IPS DF 4.7 (cell line): ENCODE results near the gene ACOXL.
"Not testable (repeated sequence)": the region's sequence is repeated elsewhere in the genome, so short reads cannot be mapped to it uniquely, and the experiment has no call there.

ENCODE experiments used
- DNase-seq: peaks from one replicate; pipeline ENCODE4 v3.0.0-alpha.2; 2013; ENCODE audit warnings: low spot score; ENCODE audit errors: extremely low read depth

Gene ACOXL

DNA sequence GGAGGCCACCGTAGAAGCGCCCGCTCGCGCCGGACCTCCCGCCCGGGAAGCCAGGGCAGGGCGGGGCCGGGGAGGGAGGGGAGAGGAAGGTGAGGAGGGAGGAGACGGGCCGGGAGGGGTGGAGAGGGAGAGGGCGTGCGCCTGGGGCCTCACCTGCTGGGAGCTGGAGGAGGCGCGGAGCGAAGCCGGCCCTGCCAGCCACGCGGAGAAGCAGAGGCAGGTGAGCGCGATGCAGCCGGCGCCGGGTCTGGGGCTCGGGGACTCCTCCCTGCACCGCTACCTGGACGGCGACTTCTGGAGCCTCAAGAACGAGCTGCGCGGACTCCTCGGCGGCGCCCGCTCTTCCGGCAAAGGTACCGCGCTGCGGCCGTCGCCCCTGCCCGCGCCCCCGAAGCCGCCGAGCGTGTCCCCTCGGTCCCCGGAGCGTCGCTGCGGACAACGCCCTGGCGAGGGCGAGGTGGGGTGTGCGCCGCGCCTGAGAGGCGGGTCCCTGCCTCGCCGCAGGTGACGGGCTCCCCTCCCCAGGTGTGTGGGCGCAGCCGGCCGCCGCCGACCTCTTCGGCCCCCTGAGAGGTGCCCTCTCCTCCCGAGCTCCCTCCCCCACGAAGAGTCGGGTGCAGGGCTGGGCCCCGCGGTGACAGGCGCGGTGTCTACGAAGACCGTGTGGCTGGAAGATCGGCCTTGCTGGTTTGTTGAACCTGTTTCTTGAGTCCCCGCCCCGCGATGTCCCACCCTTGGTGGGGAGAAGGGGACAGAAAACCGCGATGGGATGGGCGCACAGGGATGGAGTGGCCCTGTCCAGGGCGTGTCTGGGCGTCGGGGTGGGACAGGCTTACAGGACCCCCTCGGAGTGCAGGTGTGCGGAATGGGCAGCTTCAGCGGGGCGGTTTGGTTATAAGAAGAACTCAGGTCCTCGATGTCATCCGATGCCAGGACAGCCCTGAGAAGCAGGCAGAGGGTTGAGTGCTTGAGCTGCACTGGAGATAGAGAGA, at the start of gene ACOXL:
Gene ACOXL (plus strand): TSS at position 152 of the 992 bp plus-strand sequence. CDS start 35,817 bp downstream, outside the sequence.
- no peak for DNase-seq

DNA sequence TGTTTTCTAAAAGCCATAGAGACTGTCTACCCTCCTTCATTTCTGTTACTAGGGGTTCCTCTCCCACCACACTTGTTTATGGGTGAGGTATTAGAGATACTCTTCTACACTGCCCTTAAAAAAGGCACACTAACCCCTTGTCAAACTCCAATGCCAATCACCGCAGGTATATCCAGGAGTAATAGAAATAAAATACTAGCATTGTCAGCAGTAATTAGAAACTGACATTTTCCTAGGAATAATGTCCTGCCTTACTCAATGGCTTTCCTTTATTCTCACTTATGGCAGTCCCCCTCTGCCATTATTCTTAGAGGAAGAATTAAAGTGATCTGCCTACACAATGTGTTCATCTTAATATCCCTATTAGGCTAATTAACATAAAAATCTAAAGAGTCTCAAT, 49.5 kb upstream of the ACOXL start:
- no peak for DNase-seq

DNA sequence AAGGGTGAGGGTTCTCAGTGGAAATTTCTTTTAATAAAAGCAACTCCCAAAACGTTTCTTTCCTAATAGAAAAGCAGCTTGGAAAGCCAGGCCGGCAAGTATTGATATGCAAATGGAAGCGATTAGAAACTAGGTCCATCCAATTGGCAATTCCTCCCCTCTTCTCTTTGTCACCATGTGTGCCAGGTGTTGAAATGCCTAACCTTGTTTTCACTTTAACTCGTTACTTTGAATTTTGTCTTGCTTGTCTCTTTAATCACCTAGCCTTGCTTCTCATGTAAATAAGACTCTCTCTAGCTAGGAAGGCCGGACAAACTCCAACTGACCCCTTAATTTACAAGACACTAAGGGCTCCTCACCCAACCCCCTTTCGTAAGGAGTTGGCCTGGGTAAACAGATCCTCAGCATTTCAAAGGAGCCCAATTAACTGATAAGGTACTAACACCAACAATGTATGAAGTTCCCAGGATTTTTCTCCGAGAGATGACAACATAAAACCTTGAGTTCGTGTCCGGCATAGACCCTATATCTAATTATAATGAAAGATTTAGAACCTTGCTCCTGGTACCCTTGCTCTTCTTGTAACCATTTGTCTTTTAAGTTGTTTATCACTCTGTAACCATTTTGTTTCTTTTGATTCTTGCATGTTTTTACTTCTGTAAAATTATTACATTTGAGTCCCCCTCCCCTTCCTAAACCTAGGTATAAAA, 44.4 kb upstream of the ACOXL start:
- DNase-seq = peak; percentile 96

DNA sequence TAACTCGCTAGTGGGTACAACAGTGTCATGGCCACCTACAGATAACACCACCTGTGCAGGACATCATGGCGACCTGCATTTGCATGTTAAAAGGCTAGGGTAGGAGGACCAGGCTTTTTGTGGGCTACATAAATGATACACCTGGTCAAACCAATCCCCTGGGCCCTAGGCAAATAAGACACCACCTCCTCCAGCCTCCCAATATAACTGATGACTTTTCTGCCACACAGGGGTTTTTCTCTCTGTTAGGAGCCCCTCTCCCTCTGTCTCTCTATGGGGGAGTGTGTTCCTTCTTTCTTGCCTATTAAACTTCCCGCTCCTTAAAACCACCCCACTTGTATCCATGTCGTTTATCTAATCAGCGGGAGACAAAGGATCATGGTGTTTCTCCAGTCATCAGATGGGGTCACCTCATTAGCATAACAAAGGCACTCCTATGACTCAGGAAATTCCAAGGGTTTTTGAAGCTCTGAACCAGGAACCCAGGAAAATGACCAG, 43.7 kb upstream of the ACOXL start:
- peak; percentile 99 for DNase-seq

DNA sequence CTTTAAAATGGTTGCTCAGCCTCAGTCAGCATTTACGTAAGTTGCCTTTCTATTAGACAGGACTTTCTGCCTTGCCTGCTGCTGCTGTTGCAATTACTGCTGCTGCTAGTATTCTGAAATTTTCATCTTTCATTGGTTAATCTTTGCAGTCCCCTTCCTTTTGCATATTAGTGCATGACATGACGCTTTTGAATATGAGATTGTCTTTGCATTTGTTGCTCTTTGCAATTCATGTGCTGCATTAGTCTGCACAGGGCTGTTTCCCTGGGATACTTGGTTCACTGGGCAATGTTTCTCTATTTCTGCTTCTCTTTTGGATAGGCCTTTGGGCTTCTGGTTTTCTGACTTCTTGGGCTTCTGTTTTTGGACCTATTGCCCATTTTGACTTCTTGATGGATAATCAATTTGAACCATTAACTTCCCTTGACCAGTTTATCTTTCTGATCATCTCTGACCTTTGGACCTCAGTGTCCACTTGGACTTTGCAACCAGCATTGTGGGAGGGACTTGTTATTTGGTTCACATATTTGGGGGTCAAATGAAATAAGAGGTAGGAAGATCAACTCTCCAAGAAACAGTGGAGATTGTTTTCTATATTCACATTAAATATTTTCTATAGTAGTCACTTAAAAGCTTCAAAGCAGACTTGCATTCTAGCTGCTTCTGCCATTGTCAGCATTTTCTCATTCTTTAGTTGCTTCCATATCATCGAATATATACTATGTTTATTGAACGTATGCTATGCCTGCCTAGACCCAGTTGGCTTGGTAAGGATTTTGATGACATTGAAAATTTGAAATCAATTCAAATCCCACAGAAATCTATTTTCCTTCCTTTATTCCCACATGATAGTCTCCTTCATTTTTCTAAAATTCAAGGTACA, 42.0 kb upstream of the ACOXL start:
- DNase-seq = no peak

DNA sequence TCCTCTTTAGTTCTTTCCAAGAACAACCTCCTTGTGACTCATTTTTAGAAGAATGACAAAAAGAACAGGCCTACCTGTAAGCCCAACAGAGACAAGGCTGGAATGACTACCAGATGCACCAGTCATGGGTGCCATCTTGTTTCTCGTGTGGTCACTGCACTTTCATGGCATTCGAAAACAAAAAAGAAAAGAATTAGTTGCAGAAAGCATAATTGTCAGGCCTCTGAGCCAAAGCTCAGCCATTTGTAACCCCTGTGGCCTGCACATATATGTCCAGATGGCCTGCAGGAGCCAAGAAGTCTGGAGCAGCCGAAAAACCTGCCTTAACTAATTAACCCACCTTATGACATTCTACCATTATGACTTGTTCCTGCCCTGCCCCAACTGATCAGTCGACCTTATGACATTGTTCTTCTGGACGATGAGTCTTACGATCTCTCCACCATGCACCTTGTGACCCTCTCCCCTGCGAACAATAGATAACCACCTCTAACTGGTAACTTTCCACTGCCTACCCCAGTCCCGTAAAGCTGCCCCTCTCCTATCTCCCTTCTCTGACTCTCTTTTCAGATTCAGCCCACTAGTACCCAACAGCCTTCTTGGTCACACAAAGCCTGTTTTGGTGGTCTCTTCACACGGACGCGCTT, 40.6 kb upstream of the ACOXL start:
- no peak for DNase-seq

DNA sequence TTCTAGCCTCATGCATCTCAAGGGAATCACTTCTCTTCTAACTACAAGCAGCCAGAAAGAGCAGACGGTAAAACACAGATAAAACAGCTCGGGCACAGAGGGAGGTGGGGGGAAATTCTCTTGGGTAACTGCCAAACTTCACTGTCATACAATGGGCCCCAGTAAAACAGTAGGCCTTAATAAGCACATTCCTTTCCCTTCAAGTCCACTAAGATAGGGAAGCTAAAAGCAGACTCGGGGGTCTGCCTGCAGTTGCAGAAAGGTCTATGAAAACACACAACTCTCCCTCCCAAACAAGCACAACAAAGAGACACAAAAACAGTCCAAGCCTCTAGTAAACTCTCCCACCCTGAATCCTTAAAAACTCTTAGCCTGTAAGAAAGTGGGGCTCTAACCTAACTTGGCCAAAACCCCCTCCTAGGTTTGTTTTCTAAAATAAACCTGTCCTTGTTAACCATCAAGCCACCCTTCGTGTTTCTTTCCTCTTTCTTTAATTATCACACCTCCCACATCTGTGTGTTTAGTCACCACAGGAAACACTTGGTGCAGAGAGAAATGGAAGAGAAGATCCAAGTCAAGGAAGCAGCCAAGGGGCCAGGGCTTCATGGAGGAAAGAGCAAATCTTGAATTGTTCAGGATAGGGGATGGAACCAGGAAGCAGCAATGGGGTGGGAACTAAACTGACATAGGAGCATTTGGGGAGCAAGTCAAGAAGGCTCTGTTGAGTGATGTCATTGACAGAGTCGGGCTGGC, 37.1 kb upstream of the ACOXL start:
- DNase-seq = not testable (repeated sequence)

DNA sequence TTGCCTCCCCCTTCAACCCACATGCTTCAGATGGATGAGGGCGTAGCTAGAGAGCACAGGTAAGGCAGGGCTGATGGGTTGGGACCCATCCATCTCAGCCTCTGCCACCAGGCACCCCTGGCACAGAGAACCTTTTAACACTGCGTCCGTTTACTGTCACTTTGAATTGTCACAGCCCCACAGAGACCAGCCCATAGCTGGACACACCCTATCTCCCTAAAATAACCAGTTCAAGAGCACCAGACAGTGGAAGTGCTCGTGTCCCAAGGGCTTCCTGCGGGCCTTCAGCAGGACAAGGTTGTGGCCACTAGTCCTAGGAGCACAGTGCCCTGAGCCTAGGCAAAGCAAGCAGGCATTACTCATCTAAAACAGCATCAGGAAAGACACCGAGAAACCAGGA, 34.1 kb upstream of the ACOXL start:
- not testable (repeated sequence) for DNase-seq

DNA sequence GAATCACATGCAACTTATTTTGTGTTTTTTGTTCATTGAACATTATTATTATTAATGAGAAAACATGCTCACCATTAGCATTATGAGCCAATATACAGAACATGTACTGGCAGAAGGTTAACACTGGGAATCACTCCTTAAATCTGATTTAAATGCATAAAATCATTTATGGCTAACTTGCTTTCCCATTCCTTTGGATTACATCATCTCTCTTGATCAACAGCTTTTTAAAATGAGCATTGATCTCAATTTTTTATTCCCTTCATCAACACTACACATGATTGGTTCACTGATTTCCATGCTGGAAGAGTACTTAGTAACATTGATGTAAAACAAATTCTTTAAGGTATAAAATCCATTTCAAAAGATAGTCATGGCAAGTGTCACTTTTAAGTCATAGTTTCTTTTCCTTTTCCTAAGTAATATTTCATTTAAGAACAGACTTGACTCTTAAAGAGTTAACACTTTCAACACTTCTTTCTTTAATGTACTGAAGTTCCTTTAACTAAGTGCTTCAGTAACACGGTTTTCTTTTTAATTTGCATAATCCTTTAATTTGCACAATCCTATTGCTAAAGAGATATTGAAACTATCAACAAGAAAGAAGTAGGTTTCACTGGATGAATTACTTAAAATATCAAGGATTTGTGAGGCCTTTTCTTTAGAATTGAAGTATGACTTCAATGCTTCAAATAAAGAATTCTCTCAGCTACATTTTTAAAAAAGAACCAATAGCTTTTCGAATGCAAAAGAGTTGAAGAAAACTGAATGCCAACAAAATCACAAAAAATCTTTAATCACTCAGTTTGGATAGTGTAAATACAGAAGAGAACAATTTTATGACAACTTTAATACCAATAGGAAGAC, 29.6 kb upstream of the ACOXL start:
- no peak for DNase-seq

DNA sequence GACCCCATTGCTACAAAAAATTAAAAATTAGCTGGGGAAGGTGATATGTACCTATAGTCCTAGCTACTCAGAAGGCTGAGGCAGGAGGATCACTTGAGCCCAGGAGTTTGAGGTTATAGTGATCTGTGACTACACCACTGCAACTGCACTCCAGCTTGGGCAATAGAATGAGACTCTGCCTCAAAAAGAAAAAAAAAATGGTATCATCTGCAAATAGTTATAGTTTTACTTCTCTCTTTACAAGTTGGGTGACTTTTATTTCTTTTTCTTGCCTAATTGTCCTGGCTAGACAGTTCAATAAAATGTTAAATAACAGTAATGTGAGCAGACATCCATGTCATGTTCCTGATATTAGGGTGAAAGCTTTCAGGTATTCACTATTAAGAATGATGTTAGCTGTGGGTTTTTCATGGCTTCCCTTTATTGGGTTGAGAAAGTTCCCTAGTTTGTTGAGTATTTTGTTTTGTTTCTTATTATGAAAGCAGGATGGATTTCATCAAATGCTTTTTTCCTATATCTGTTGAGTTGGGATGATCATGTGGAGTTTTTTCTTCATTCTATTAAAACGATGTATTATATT, 24.9 kb upstream of the ACOXL start:
- no peak for DNase-seq

DNA sequence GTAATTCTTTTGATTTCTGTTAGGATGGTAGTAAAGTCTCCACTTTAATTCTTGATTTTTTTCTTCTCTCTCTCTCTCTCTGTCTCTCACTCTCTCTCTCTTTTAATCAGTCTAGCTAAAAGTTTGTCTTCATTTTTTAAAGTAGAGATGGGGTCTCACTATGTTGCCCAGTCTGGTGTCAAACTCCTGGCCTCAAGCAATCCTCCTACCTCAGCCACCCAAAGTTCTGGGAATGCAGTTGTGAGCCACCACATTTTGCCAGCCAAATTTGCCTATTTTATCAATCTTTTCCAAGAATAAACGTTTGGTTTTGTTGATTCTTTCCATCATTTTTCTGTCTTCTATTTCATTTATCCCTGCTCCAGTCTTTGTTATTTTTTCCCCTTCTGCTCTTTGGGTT, 23.9 kb upstream of the ACOXL start:
- DNase-seq = no peak

DNA sequence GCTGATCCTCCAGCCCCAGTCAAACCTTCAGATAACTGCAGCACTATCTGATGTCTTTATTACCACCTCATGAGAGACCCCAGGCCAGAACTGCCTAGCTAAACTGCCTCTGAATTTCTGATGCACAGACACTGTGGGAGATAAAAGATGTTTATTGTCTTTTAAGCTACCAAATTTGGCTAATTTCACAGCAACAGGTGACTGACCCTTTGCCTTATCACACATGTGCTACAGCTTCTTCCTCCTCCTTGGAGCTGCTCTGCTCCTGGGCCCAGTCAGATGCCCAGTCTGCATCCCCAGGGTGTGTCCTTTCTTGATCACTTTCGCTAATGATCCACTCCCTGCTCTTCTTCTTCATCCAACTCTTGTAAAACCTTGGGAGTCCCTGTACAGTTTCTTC, 19.6 kb upstream of the ACOXL start:
- no peak for DNase-seq

DNA sequence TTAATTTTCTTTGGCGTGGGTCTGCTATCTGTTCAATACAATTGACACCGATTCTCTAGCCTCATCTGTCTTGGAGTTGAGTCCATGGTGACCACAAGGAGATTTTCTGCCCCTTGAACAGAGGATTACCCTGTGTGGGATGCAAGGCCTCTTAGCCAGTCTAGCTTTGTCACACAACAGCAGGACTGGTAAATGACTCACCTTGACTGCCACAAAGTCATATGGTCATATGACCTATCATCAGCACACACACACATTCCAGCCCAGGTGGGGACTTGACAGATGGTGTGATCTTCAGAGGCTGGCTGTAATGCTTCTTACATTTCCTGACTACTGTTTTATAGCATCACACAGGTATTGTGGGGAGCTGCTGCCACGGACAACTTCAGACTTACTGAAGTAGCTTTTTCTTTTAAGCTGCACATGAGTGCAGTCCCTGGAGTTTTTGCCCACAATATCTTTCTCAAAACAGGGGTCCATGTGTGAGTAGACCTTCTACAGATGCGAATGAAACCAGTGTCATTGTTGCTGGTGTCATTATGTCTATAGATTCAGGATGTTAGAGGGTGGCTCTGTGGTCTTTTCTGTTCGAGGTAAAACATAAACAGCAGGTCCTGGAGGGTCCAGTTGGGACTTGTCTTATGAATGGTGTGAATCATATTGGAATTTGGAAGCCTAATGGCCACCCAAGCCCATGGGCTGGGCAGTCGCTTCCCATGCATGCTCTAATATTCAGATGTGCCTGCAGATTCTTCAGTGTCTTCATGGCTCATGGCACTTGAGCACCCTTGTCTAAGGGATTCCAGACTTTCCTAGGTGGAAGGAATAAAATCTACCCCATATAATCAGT, 18.6 kb upstream of the ACOXL start:
- DNase-seq = no peak

DNA sequence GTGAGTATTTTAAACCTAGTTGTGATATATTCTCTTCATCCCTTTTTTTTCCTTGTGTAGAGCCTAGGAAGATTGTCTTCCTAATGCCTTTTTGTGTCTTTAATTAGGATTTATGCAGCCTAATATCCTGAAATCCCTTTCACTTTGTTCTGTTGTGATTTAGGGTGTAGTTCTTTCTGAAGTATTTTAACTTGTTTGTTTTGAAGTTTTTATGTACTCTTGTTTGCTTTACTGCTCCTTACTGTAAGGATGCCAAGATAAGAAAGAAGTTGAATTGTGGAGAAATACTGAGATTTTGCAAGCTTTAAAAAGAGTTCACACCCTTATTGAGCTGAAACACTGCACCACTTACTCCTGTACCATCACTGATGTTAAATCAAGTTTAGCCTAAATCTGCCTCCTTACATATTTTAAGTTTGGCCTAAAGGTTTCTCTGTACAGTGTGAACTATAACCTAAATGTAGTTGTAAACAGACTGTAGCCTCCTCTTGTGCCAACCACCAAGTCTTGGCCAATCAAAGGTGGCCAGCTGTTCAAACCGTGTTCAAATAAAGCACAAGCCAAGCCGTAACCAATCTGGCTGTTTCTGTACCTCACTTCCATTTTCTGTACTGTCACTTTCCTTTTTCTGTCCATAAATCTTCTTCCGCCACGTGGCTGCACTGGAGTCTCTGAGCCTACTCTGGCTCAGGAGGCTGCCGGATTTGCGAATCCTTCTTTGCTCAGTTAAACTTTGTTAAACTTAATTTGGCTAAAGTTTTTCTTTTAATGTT, 17.7 kb upstream of the ACOXL start:
- DNase-seq = no peak

DNA sequence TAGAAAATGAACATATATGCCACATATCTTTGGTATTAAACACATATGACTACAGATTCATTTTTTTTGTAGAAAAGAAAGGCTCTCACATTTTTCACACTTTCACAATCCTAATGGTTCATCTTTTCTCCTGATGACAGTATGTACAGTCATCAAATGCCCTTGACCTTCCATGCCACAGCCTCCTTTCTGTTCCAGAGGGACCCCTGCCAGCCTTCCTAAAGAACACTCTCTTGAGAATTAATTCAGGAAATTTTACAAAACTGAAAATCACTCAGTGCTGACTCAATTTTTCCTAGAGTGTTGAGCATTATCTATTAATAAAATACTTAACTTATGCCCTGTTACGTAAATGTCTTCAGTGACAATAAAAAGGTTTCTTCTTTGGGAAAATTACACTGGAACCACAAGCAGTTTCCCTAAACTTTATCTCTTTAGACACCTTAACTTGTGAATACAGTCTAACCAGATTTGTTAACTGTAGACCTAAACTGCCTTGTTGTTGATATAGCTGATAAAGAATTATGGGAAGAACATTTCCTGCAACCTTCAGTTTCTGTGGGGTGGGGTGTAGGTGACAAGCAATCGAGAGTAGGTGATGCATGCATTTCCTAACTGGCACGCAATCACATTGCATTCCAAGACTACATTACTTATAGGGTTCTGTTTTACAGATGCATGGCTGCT, 15.3 kb upstream of the ACOXL start:
- DNase-seq = no peak

DNA sequence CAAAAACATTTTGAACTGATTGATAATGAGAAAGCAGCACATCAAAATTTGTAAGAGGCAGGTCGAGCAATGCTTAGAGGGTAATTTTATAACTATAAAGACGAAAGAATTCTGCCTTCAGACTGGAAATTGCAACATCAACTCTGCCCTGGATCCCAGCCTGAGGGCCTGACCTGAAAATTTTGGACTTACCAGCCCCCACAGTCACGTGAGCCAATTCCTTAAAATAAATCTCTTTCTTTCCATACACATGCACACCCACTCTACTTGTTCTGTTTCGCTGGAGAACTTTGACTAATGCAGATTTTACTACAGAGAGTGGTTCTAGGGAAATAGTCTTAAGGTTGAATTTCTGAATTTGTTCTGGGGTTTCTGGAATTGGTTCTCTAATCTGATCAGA, 14.6 kb upstream of the ACOXL start:
- no peak for DNase-seq
